A549 (cell line): ENCODE measurements around the gene CPT1B. TPM values are rescaled to one million over a fixed set of nuclear protein-coding genes. Genes with fewer than 3 reads are reported as not detected.

Source experiments
- ATAC-seq, 2 experiments: fragments of 200-7000 bp in 1 of 2; fragments of >200 bp in 1 of 2; cut with Nextera tagmentation in 1 of 2; cut with Tn5 transposase in 1 of 2; 3 replicates each; pipeline versions ENCODE4 v1.8.0 to v1.9.1; 2018 to 2020; ENCODE audit warnings: mild to moderate bottlenecking in 1 of 2, moderate library complexity in 1 of 2
- CTCF ChIA-PET: fragments of 300-600 bp; sonication (Branson Sonifier 250); formaldehyde crosslinking; extraction: SDS; loops from one replicate; lab custom pipeline; 2021; ENCODE audit warnings: antibody characterized with exemption, inconsistent platforms; lab: Yijun Ruan, JAX
- POLR2A ChIA-PET: fragments of 350-600 bp; formaldehyde crosslinking; extraction: SDS; loops from one replicate; lab custom pipeline; 2021; ENCODE audit warnings: antibody characterized with exemption, inconsistent platforms; lab: Yijun Ruan, JAX
- DNase-seq, 2 experiments: peaks; one replicate each; pipeline versions ENCODE4 v3.0.0 to v3.0.0-alpha.2; 2011 to 2016; ENCODE audit warnings: low read depth in 1 of 2, low spot score in 1 of 2
- FAIRE-seq: peaks from 2 replicates; lab custom pipeline; 2011; peaks lifted over from hg19 to GRCh38; lab: Jason Lieb, UNC
- H3K27ac ChIP-seq, 2 experiments: fragments of >200 bp; sonication (Bioruptor Twin); formaldehyde crosslinking; 3 replicates each; pipeline ENCODE4 v1.5.1; 2016 to 2017
- H3K4me1 ChIP-seq: fragments of >200 bp; sonication (Bioruptor Twin); formaldehyde crosslinking; 3 replicates; pipeline ENCODE4 v1.6.1; 2016
- H3K4me2 ChIP-seq: fragments of >200 bp; sonication (Bioruptor Twin); formaldehyde crosslinking; 3 replicates; pipeline ENCODE4 v1.6.1; 2016
- H3K4me3 ChIP-seq: fragments of >200 bp; sonication (Bioruptor Twin); formaldehyde crosslinking; 3 replicates; pipeline ENCODE4 v1.5.1; 2016
- H3K9me3 ChIP-seq: fragments of >200 bp; sonication (Bioruptor Twin); formaldehyde crosslinking; 3 replicates; pipeline ENCODE4 v1.6.1; 2016
- ATOH8 ChIP-seq: fragments of 250-450 bp; sonication (Bioruptor Pico); IDR thresholded peaks from 2 replicates; pipeline ENCODE4 v1.5.0; 2020; ENCODE audit warnings: low read depth, mild to moderate bottlenecking, moderate library complexity
- BCL3 ChIP-seq: fragments of >200 bp; sonication (Bioruptor Twin); formaldehyde crosslinking; IDR thresholded peaks from 3 replicates; pipeline ENCODE4 v1.6.1; 2016
- CBX2 ChIP-seq: fragments of 200-600 bp; sonication (generic); IDR thresholded peaks from 2 replicates; pipeline ENCODE4 v1.6.1; 2016; ENCODE audit warnings: low read depth, mild to moderate bottlenecking, borderline replicate concordance
- CHD2 ChIP-seq: fragments of 150-350 bp; IDR thresholded peaks from 2 replicates; pipeline ENCODE4 v1.6.1; 2014; ENCODE audit warnings: low read length; ENCODE audit not compliant: partially characterized antibody
- CTCF ChIP-seq: fragments of >200 bp; sonication (Bioruptor Twin); formaldehyde crosslinking; IDR thresholded peaks from 3 replicates; pipeline ENCODE4 v1.5.1; 2016
- E2F6 ChIP-seq: IDR thresholded peaks from 2 replicates; pipeline ENCODE4 v1.6.1; 2012; ENCODE audit warnings: low read depth, borderline replicate concordance
- EHF ChIP-seq: fragments of 250-450 bp; sonication (Bioruptor Pico); IDR thresholded peaks from 2 replicates; pipeline ENCODE4 v1.5.0; 2020; ENCODE audit warnings: mild to moderate bottlenecking
- EP300 ChIP-seq, 2 experiments: fragments of >200 bp; sonication (Bioruptor Twin); formaldehyde crosslinking; IDR thresholded peaks; 2 replicates in 1 of 2; 3 replicates in 1 of 2; pipeline ENCODE4 v1.6.1; 2016 to 2017
- FOSB ChIP-seq: fragments of 250-450 bp; sonication (Bioruptor Pico); IDR thresholded peaks from 2 replicates; pipeline ENCODE4 v1.5.0; 2020; ENCODE audit warnings: mild to moderate bottlenecking, moderate library complexity
- GATA3 ChIP-seq: IDR thresholded peaks from 2 replicates; pipeline ENCODE4 v1.6.1; 2012; ENCODE audit warnings: borderline replicate concordance
- HDAC2 ChIP-seq: fragments of 200-600 bp; sonication (generic); IDR thresholded peaks from 2 replicates; pipeline ENCODE4 v1.6.1; 2016
- HES2 ChIP-seq: fragments of >200 bp; sonication (Bioruptor Twin); formaldehyde crosslinking; IDR thresholded peaks from 2 replicates; pipeline ENCODE4 v1.6.1; 2016
- HEYL ChIP-seq: fragments of 250-450 bp; sonication (Bioruptor Pico); IDR thresholded peaks from 2 replicates; pipeline ENCODE4 v1.8.0; 2021; ENCODE audit warnings: mild to moderate bottlenecking, moderate library complexity
- HOXB5 ChIP-seq: fragments of 250-450 bp; sonication (Bioruptor Pico); IDR thresholded peaks from 2 replicates; pipeline ENCODE4 v1.5.0; 2020; ENCODE audit warnings: mild to moderate bottlenecking, moderate library complexity
- JUN ChIP-seq, 2 experiments: fragments of >200 bp; sonication (Bioruptor Twin); formaldehyde crosslinking; IDR thresholded peaks; 2 replicates in 1 of 2; 3 replicates in 1 of 2; pipeline ENCODE4 v1.6.1; 2016 to 2017
- KDM1A ChIP-seq: fragments of 200-600 bp; sonication (generic); IDR thresholded peaks from 2 replicates; pipeline ENCODE4 v1.6.1; 2016; ENCODE audit warnings: low read depth, mild to moderate bottlenecking
- MAX ChIP-seq: IDR thresholded peaks from 2 replicates; pipeline ENCODE4 v1.6.1; 2012
- NFE2L2 ChIP-seq: fragments of 150-350 bp; conservative IDR thresholded peaks from 2 replicates; pipeline ENCODE4 v1.6.1; 2014; ENCODE audit warnings: low read length
- NPAS2 ChIP-seq: fragments of 250-450 bp; sonication (Bioruptor Pico); IDR thresholded peaks from 2 replicates; pipeline ENCODE4 v1.8.0; 2022; ENCODE audit warnings: mild to moderate bottlenecking, moderate library complexity, borderline replicate concordance
- PBX3 ChIP-seq: IDR thresholded peaks from 2 replicates; pipeline ENCODE4 v1.6.1; 2012
- PHF8 ChIP-seq: fragments of 200-600 bp; sonication (generic); IDR thresholded peaks from 2 replicates; pipeline ENCODE4 v1.6.1; 2016; ENCODE audit warnings: low read depth, mild to moderate bottlenecking, antibody characterized with exemption, moderate library complexity, borderline replicate concordance
- POLR2A ChIP-seq: IDR thresholded peaks from 2 replicates; pipeline ENCODE4 v1.6.1; 2012; ENCODE audit warnings: mild to moderate bottlenecking, low read length
- POLR2AphosphoS2 ChIP-seq: conservative IDR thresholded peaks from 2 replicates; pipeline ENCODE4 v1.6.1; 2012; ENCODE audit warnings: low read length, improper control_type of control experiment, inconsistent platforms
- RCOR1 ChIP-seq: fragments of 150-350 bp; IDR thresholded peaks from 2 replicates; pipeline ENCODE4 v1.6.1; 2014; ENCODE audit warnings: antibody characterized with exemption, low read length, low read depth
- RFX5 ChIP-seq: fragments of 450-650 bp; IDR thresholded peaks from 2 replicates; pipeline ENCODE4 v1.7.1; 2014; ENCODE audit warnings: antibody characterized with exemption, mild to moderate bottlenecking, moderate library complexity
- RNF2 ChIP-seq: fragments of 200-600 bp; sonication (generic); IDR thresholded peaks from 2 replicates; pipeline ENCODE4 v1.6.1; 2016; ENCODE audit warnings: low read depth, mild to moderate bottlenecking, antibody characterized with exemption, moderate library complexity, borderline replicate concordance
- SMC3 ChIP-seq: fragments of >200 bp; sonication (Bioruptor Twin); formaldehyde crosslinking; IDR thresholded peaks from 3 replicates; pipeline ENCODE4 v1.6.1; 2018; ENCODE audit warnings: inconsistent platforms
- SREBF2 ChIP-seq: fragments of 450-650 bp; IDR thresholded peaks from 2 replicates; pipeline ENCODE4 v1.6.1; 2014; ENCODE audit warnings: mild to moderate bottlenecking, moderate library complexity
- TFCP2L1 ChIP-seq: fragments of 250-450 bp; sonication (Bioruptor Pico); IDR thresholded peaks from 2 replicates; pipeline ENCODE4 v1.5.0; 2021; ENCODE audit warnings: mild to moderate bottlenecking
- ZNF302 ChIP-seq: fragments of 250-450 bp; sonication (Bioruptor Pico); IDR thresholded peaks from 2 replicates; pipeline ENCODE4 v1.9.0; 2021; ENCODE audit warnings: inconsistent platforms, mild to moderate bottlenecking, moderate library complexity
- ZSCAN20 ChIP-seq: fragments of 250-450 bp; sonication (Bioruptor Pico); IDR thresholded peaks from 2 replicates; pipeline ENCODE4 v1.8.0; 2022; ENCODE audit warnings: mild to moderate bottlenecking, moderate library complexity
- WGBS: methylation state at CpG from one replicate; pipeline ENCODE4 v1.1.6; 2017; ENCODE audit errors: missing lambda C conversion rate; 5-methylcytosine and 5-hydroxymethylcytosine counted together
- polyA plus RNA-seq, 4 experiments: library from polyadenylated mRNA; depleted of rRNA in 3 of 4; stranded (reverse); fragments of >200 nt; fragmentation: RNase III in 1 of 4; extraction: RNeasy Plus Mini Kit Qiagen cat#74134 plus additional on column Dnase treatment in 1 of 4; gene quantifications; 2 replicates in 3 of 4; 3 replicates in 1 of 4; pipeline ENCODE4 v1.2.3, GENCODE V29; 2011 to 2017

The CPT1B gene
- polyA plus RNA-seq, 2 of the 4 experiments (the other 2 are of a cell fraction) = 12.1 to 26.5 TPM

GRCh38 chr22:50530877-50531545, 47.2 kb downstream of the CPT1B start:
- CTCF ChIA-PET = interaction anchor here (0.8 kb wide), 1 partner anchor 14 kb away, joined by 3 read pairs; the partner anchor contains the start of gene KLHDC7B
- peak overlapping the region; percentile 95 to 98 for H3K27ac ChIP-seq
- POLR2A ChIA-PET = interaction anchor here (0.7 to 1.0 kb wide), 2 partner anchors 9 to 32 kb away, joined by 3 to 5 read pairs; partner anchors contain the start of gene SYCE3
- 0% methylated on average over 2 of the region's 53 CpGs for WGBS
- no peaks in the 10 kb centered on the region for H3K9me3 ChIP-seq
- H3K4me2 ChIP-seq = peak overlapping the region; percentile 92
- DNase-seq (peak; percentile 60 to 91), FAIRE-seq (no peak), ATAC-seq (peak; percentile 48 to 69)
- peak overlapping the region; percentile 64 for H3K4me3 ChIP-seq
- H3K4me1 ChIP-seq = peaks cover 29% of the 10 kb centered on the region
- TF ChIP-seq HDAC2 (no peak), PHF8 (no peak), HES2 (no peak), MAX (no peak), EHF (0 out of 2 replicates have a peak, but pooled peaks have one; percentile 23), NPAS2 (CRISPR knock-in tag) (no peak), NFE2L2 (no peak), CTCF (no peak), KDM1A (no peak), TFCP2L1 (CRISPR knock-in tag) (0 out of 2 replicates have a peak, but pooled peaks have one; percentile 15), ZNF302 (CRISPR knock-in tag) (no peak), JUN (IDR thresholded peaks at IDR 0.05) (peak in 1 of 2 experiments; percentile 21; a peak in 2 of 5 replicates), EP300 (IDR thresholded peaks at IDR 0.05) (no peak), FOSB (CRISPR knock-in tag) (no peak), PBX3 (peak; percentile 35; the same call in 1 of the 2 replicates), ATOH8 (no peak), POLR2A (peak; percentile 67), CBX2 (no peak), SMC3 (no peak), RFX5 (no peak), RNF2 (no peak), HOXB5 (no peak), ZSCAN20 (no peak), POLR2AphosphoS2 (no peak; the same call in 1 of the 2 replicates)

- no peak for FAIRE-seq
- H3K27ac ChIP-seq = peak overlapping the region; percentile 95 to 98
- WGBS = no CpG with 5 or more reads among the region's 21 CpGs
Measured at GRCh38 chr22:50530580-50530876, 47.7 kb downstream of the CPT1B start.

More at GRCh38 chr22:50530580-50530876, 47.7 kb downstream of the CPT1B start:
- H3K4me2 ChIP-seq = peak overlapping the region; percentile 92
- H3K4me1 ChIP-seq = peaks cover 29% of the 10 kb centered on the region
- H3K4me3 ChIP-seq = peak overlapping the region; percentile 64
- peak in 1 of 2 experiments; percentile 0; a peak in 2 of 6 replicates for ATAC-seq
- TF ChIP-seq HOXB5 (0 out of 2 replicates have a peak, but pooled peaks have one; percentile 14), BCL3 (no peak), CHD2 (no peak), JUN (IDR thresholded peaks at IDR 0.05) (0 out of 5 replicates have a peak, but pooled peaks of 1 of the 2 experiments have one; percentile 3), FOSB (CRISPR knock-in tag) (no peak), HDAC2 (no peak), SREBF2 (no peak), RCOR1 (no peak), MAX (no peak; the same call in none of the 2 replicates), CBX2 (no peak), E2F6 (peak; percentile 21; the same call in 1 of the 2 replicates), GATA3 (peak; percentile 23; the same call in 1 of the 2 replicates), POLR2AphosphoS2 (no peak), ZSCAN20 (no peak), NFE2L2 (no peak), HEYL (CRISPR knock-in tag) (no peak), EP300 (IDR thresholded peaks at IDR 0.05) (no peak)
- ChIA-PET CTCF (no interaction called here), POLR2A (interaction anchor here (0.7 kb wide), 1 partner anchor 9 kb away, joined by 5 read pairs; no protein-coding TSS in a partner anchor)
- H3K9me3 ChIP-seq = no peaks in the 10 kb centered on the region
- DNase-seq = peak in 1 of 2 experiments; percentile 71
